GM23248 (cell line): ENCODE data around the gene SYTL2. TPM values are rescaled to one million over a fixed set of nuclear protein-coding genes. Genes with fewer than 3 reads are reported as not detected.
A peak's percentile ranks its signal among the peaks of the same experiment; 100 is the strongest.

Source experiments
- DNase-seq: peaks from one replicate; pipeline ENCODE4 v3.0.0-alpha.2; 2015
- H2AFZ ChIP-seq: fragments of 200-600 bp; sonication (generic); 2 replicates; pipeline ENCODE4 v1.6.1; 2016; ENCODE audit warnings: antibody characterized with exemption
- H3F3A ChIP-seq: fragments of 200-600 bp; sonication (generic); 2 replicates; pipeline ENCODE4 v1.6.1; 2016; ENCODE audit warnings: mild to moderate bottlenecking, antibody characterized with exemption, mixed run types; ENCODE audit not compliant: insufficient read depth
- H3K27ac ChIP-seq: fragments of 200-600 bp; sonication (generic); 2 replicates; pipeline ENCODE4 v1.5.1; 2016; ENCODE audit warnings: mild to moderate bottlenecking
- H3K27me3 ChIP-seq: fragments of 200-600 bp; sonication (generic); replicated peaks from 2 replicates; pipeline ENCODE4 v1.6.1; 2016; ENCODE audit warnings: mild to moderate bottlenecking; ENCODE audit not compliant: insufficient read depth
- H3K36me3 ChIP-seq: fragments of 200-600 bp; sonication (generic); 2 replicates; pipeline ENCODE4 v1.6.1; 2016; ENCODE audit warnings: low read depth, mild to moderate bottlenecking
- H3K4me1 ChIP-seq: fragments of 200-600 bp; sonication (generic); 2 replicates; pipeline ENCODE4 v1.6.1; 2016; ENCODE audit warnings: mild to moderate bottlenecking; ENCODE audit not compliant: insufficient read depth
- H3K4me2 ChIP-seq: fragments of 200-600 bp; sonication (generic); one replicate; pipeline ENCODE4 v1.6.1; 2016; ENCODE audit warnings: mild to moderate bottlenecking; ENCODE audit not compliant: unreplicated experiment
- H3K4me3 ChIP-seq: fragments of 200-600 bp; sonication (generic); 2 replicates; pipeline ENCODE4 v1.5.1; 2016; ENCODE audit warnings: mild to moderate bottlenecking
- H3K79me2 ChIP-seq: fragments of 200-600 bp; sonication (generic); 2 replicates; pipeline ENCODE4 v1.6.1; 2016; ENCODE audit warnings: mild to moderate bottlenecking; ENCODE audit not compliant: insufficient read depth
- H3K9ac ChIP-seq: fragments of 200-600 bp; sonication (generic); 2 replicates; pipeline ENCODE4 v1.6.1; 2016; ENCODE audit warnings: mild to moderate bottlenecking
- H3K9me2 ChIP-seq: fragments of 200-600 bp; sonication (generic); 2 replicates; pipeline ENCODE4 v1.6.1; 2016; ENCODE audit warnings: mixed run types, mild to moderate bottlenecking, moderate library complexity; ENCODE audit not compliant: insufficient read depth
- H3K9me3 ChIP-seq: fragments of 200-600 bp; sonication (generic); one replicate; pipeline ENCODE4 v1.6.1; 2017; ENCODE audit warnings: low read depth
- H4K20me1 ChIP-seq: fragments of 200-600 bp; sonication (generic); 2 replicates; pipeline ENCODE4 v1.6.0; 2016; ENCODE audit not compliant: insufficient read depth
- EZH2 ChIP-seq: fragments of 200-600 bp; sonication (generic); IDR thresholded peaks from 2 replicates; pipeline ENCODE4 v1.6.1; 2018; ENCODE audit warnings: antibody characterized with exemption, mild to moderate bottlenecking; ENCODE audit not compliant: insufficient read depth, poor library complexity, severe bottlenecking
- EZH2phosphoT487 ChIP-seq: fragments of 200-600 bp; sonication (generic); IDR thresholded peaks from 2 replicates; pipeline ENCODE4 v1.6.1; 2018; ENCODE audit warnings: antibody characterized with exemption, moderate library complexity, mild to moderate bottlenecking, low read depth; ENCODE audit not compliant: insufficient read depth
- whole genome bisulfite sequencing, 2 experiments: methylation state at CpG; one replicate each; pipeline ENCODE4 v1.1.6; 2015 to 2017; ENCODE audit warnings: low lambda C conversion rate in 2 of 2, low coverage in 1 of 2; ENCODE audit errors: missing lambda C conversion rate in 2 of 2; 5-methylcytosine and 5-hydroxymethylcytosine counted together
- in situ Hi-C: fragments of 300-500 bp; cut with MboI; formaldehyde crosslinking; loops from 2 replicates; pipeline ENCODE4 v1.15.0; 2020
- polyA plus RNA-seq: library from polyadenylated mRNA; unstranded; fragments of >200 nt; fragmentation: Nextera tagmentation; extraction: Ambion mirVana; gene quantifications from 2 replicates; pipeline ENCODE4 v1.2.1, GENCODE V29; 2016
- total RNA-seq: library from RNA; depleted of rRNA; stranded (reverse); fragments of >200 nt; shearing (Covaris generic); gene quantifications from 2 replicates; pipeline ENCODE4 v1.2.3, GENCODE V29; 2014

Gene SYTL2
- total and polyA plus RNA-seq, 2 experiments from 2014 or later: 3.5 to 5.3 TPM

GRCh38 chr11:85697747-85698146 lies 113.2 kb downstream of the SYTL2 start:
- in situ Hi-C loops: loop anchor here (10.0 to 25.0 kb wide), 2 partner anchors 147 to 265 kb away; no protein-coding TSS in a partner anchor
- H2AFZ ChIP-seq: no peak overlapping the region

DNA sequence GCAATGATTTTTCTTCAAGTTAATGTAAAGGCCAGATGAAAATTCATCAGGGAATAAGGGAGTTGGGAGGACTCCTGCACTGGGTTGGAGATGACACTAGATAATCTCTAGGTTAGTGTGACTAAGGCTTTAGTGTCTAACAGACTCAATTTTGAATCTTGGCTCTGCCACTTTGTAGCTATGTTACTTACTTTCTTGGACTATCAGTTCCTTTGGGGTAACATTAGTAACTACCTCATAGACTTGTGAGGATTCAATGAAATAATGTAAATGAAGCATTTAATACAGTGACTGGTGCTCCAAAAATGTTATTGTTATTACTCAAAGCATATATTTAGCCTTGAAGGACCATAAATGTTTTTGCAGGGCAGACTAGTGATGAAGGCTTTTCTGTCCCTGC lies 115.4 kb downstream of the SYTL2 start:
- Histone ChIP-seq H3K4me1 (peaks cover 21% of the 10 kb centered on the region), H3K9me3 (no peaks in the 10 kb centered on the region), H3K36me3 (no peaks in the 10 kb centered on the region), H2AFZ (peak overlapping the region; percentile 14; the same call in 1 of the 2 replicates), H3K4me2 (peak overlapping the region; percentile 47), H3K79me2 (no peaks in the 10 kb centered on the region), H3K9me2 (no peaks in the 10 kb centered on the region), H3K27ac (0 out of 2 replicates have a peak overlapping the region, but pooled peaks have one; percentile 4), H4K20me1 (no peaks in the 10 kb centered on the region), H3K4me3 (no peak overlapping the region), H3K9ac (no peak overlapping the region), H3K27me3 (no peaks in the 10 kb centered on the region), H3F3A (peaks cover 14% of the 10 kb centered on the region)
- in situ Hi-C loops: loop anchor here (10.0 to 25.0 kb wide), 2 partner anchors 149 to 267 kb away; no protein-coding TSS in a partner anchor
- peak; percentile 58 for DNase-seq
- TF ChIP-seq EZH2: no peak

More at GRCh38 chr11:85697747-85698146, 113.2 kb downstream of the SYTL2 start:
- H3K79me2 ChIP-seq: no peaks in the 10 kb centered on the region
- no peaks in the 10 kb centered on the region for H3K9me3 ChIP-seq
- H3K4me1 ChIP-seq: peaks cover 21% of the 10 kb centered on the region
- H3K27ac ChIP-seq: no peak overlapping the region
- peaks cover 14% of the 10 kb centered on the region for H3F3A ChIP-seq
- H3K36me3 ChIP-seq: no peaks in the 10 kb centered on the region
- H4K20me1 ChIP-seq: no peaks in the 10 kb centered on the region
- H3K4me2 ChIP-seq: no peak overlapping the region
- H3K4me3 ChIP-seq: no peak overlapping the region
- 81 to 89% methylated on average over 2 of the region's 2 CpGs for WGBS, 2 experiments
- no peak for DNase-seq
- no peaks in the 10 kb centered on the region for H3K27me3 ChIP-seq
- no peak overlapping the region for H3K9ac ChIP-seq
- no peaks in the 10 kb centered on the region for H3K9me2 ChIP-seq
- no peak for TF ChIP-seq EZH2
- no peak for TF ChIP-seq EZH2phosphoT487

GRCh38 chr11:85694385-85694980 lies 116.5 kb downstream of the SYTL2 start:
- in situ Hi-C loops: loop anchor here (10.0 to 25.0 kb wide), 2 partner anchors 150 to 268 kb away; no protein-coding TSS in a partner anchor
- Histone ChIP-seq H3K27ac (no peak overlapping the region), H3K79me2 (no peaks in the 10 kb centered on the region), H3K9me2 (no peaks in the 10 kb centered on the region), H4K20me1 (no peaks in the 10 kb centered on the region), H2AFZ (no peak overlapping the region), H3K9me3 (no peaks in the 10 kb centered on the region), H3K4me3 (no peak overlapping the region), H3K9ac (no peak overlapping the region), H3K4me2 (peak overlapping the region; percentile 47), H3K27me3 (no peaks in the 10 kb centered on the region), H3F3A (peaks cover 14% of the 10 kb centered on the region), H3K4me1 (peaks cover 21% of the 10 kb centered on the region), H3K36me3 (no peaks in the 10 kb centered on the region)
- DNase-seq: peak; percentile 73
- no peak for TF ChIP-seq EZH2phosphoT487
- no peak for TF ChIP-seq EZH2
- 100% methylated on average over 1 of the region's 1 CpG for WGBS, 2 experiments

DNA sequence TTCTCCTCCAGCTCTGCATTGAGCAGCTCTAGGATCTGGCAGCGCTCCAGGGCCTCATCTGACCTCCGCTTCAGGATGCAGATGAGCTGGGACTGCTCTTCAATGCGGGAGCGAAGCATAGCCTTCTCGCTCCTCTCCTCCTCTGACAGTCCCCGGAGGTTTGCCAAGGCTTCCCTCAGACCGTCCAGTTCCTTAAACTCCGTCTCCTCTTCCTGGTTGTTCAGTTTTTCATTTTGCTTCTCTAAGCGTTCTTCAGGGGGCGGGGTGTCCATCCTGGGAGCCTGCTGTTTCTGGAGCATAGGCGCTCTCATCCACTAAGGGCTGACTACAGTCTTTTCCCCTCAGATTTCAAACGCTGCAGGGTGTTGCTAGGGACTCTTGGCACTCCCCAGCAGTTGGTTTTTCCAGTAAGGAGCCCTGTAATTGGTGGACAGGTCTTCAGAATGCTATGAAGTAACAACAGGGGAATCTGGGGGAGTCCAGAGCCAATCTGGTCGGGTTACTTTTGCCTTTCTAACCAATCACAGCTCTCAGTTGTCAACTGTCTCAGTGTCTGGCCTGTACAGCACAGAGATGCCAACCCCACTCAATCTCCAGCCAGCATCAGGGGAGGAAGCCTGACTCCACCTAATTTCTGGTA lies 125.0 kb downstream of the SYTL2 start, which contains the start of gene CCDC89:
CCDC89 (minus strand) TSS at position 376 of the 640 bp plus-strand sequence; CDS start at position 311, 65 bp downstream.
- H3K79me2 ChIP-seq: peaks cover 6% of the 10 kb centered on the region
- WGBS, 2 experiments: 0 to 4% methylated on average over 13 of the region's 13 CpGs
- H3K4me3 ChIP-seq: peak within 1 kb of the TSS; percentile 76
- peaks cover 24% of the 10 kb centered on the region for H3K4me1 ChIP-seq
- no peaks in the 10 kb centered on the region for H3K27me3 ChIP-seq
- H2AFZ ChIP-seq: peak within 1 kb of the TSS; percentile 95
- no peaks in the 10 kb centered on the region for H3K9me2 ChIP-seq
- H3K4me2 ChIP-seq: peak within 1 kb of the TSS; percentile 83
- no peaks in the 10 kb centered on the region for H4K20me1 ChIP-seq
- H3K36me3 ChIP-seq: no peaks in the 10 kb centered on the region
- peak; percentile 98 for DNase-seq
- peaks cover 31% of the 10 kb centered on the region for H3F3A ChIP-seq
- H3K9ac ChIP-seq: peak within 1 kb of the TSS; percentile 78
- in situ Hi-C loops: loop anchor here (10.0 to 25.0 kb wide), 2 partner anchors 139 to 276 kb away; no protein-coding TSS in a partner anchor
- H3K27ac ChIP-seq: peak within 1 kb of the TSS; percentile 85
- no peaks in the 10 kb centered on the region for H3K9me3 ChIP-seq
- TF ChIP-seq EZH2: no peak
- no peak for TF ChIP-seq EZH2phosphoT487
